H1 (cell line): Measurements from ENCODE around the gene RBSN. TPM values are rescaled to one million over a fixed set of nuclear protein-coding genes. Genes with fewer than 3 reads are reported as not detected.

Experiments
- CHD1 ChIP-seq: IDR thresholded peaks from 2 replicates; pipeline ENCODE4 v1.6.1; 2012; ENCODE audit warnings: low read depth, low read length, improper control_type of control experiment
- KDM1A ChIP-seq: fragments of 200-600, 300-600 bp; sonication (generic); IDR thresholded peaks from 2 replicates; pipeline ENCODE4 v1.7.1; 2016; ENCODE audit warnings: mild to moderate bottlenecking, low read length, borderline replicate concordance
- polyA plus RNA-seq, 7 experiments: library from polyadenylated mRNA; depleted of rRNA in 3 of 7; stranded (reverse) in 5 of 7; unstranded in 2 of 7; fragments of >200 nt in 5 of 7; fragments of 200-250 nt in 2 of 7; gene quantifications; 1 replicate in 5 of 7; 2 replicates in 1 of 7; 4 replicates in 1 of 7; pipeline versions ENCODE4 v1.2.1 to v1.2.3, GENCODE V29; 2011 to 2013; ENCODE audit warnings: missing spikeins in 2 of 7, mixed read lengths in 2 of 7
- total RNA-seq: library from RNA; stranded (reverse); fragmentation: NEBNext Ultra II Directional; extraction: Animal tissue kit (Norgen Biotek cat#: 25700); gene quantifications from 2 replicates; pipeline ENCODE4 v1.2.1, GENCODE V29; 2021

The RBSN gene
- total and polyA plus RNA-seq, 2 of the 8 experiments (the other 6 are each of a cell fraction or from before 2014, with no cell fraction given) = 5.9 to 20.0 TPM

DNA sequence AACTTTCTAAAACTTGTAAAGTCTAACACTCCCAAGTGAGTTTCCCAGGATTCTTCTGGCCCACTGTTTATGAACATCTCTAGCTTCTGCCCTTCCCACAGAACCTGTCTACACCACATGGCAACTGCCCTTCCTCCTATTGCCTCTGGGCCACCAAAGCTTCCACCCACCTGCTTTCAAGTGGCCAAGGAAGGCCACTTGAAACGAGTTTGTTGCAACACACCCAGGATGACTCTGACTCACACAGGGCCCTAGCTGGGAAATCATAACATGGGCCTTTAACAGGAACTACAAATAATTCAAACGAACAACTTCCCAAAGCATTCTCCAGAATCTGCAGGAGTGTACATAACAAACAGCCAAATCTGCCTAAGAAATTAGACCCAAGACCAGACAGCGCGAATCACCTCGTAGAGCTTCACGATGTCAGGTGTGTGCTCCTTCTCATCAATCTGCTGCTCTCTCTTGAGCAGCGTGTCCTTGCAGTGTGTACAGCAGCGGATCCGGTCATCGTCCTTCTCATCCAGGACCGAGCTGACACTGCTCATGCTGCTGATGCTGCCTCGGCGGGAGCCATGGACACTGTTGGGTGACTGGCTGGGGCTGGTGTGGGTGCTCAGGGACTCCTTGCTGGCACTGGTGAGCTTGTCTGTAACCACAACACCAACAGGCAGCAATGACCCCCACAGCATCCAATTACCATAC, 16.8 kb downstream of the RBSN start (continued):
- TF ChIP-seq CHD1 = no peak
- TF ChIP-seq KDM1A = no peak
- TF ChIP-seq, all 59 proteins: peak for 0
